Peyer's patch (tissue), 4 donors: ENCODE results near the gene NAV2.
"Not testable (repeated sequence)": the region's sequence is repeated elsewhere in the genome, so short reads cannot be mapped to it uniquely, and the experiment has no call there.

Experiments
- CTCF ChIP-seq, 6 experiments: fragments of 450-650 bp in 4 of 6; fragments of 200-600 bp in 2 of 6; sonication (generic) in 1 of 6; IDR thresholded peaks; one replicate each; pipeline ENCODE4 v1.5.1; 2017 to 2019; ENCODE audit warnings: antibody characterized with exemption in 6 of 6, mild to moderate bottlenecking in 3 of 6, moderate library complexity in 1 of 6
- POLR2A ChIP-seq, 2 donors: fragments of 450-650 bp; IDR thresholded peaks; one replicate each; pipeline ENCODE4 v1.5.1; 2017; ENCODE audit warnings: antibody characterized with exemption in 2 of 2, mild to moderate bottlenecking in 2 of 2, moderate library complexity in 2 of 2

- TF ChIP-seq CTCF, POLR2A (IDR thresholded peaks at IDR 0.05): not testable (repeated sequence)
Measured at GRCh38 chr11:19927403-19927802, 214.8 kb downstream of the NAV2 start.
